ENCODE data around the gene OSBPL3.
"Not testable (repeated sequence)": the region's sequence is repeated elsewhere in the genome, so short reads cannot be mapped to it uniquely, and the experiment has no call there.

The OSBPL3 gene

GRCh38 chr7:24824400-24824799, 155.6 kb downstream of the OSBPL3 start:
- no peak for DNase-seq

GRCh38 chr7:24821754-24822054, 158.3 kb downstream of the OSBPL3 start:
- DNase-seq, result no peak

- peak; percentile 53 to 84 (median 64) for DNase-seq
Observed at GRCh38 chr7:24821045-24821753, 158.8 kb downstream of the OSBPL3 start.

GRCh38 chr7:24820730-24821044, 159.3 kb downstream of the OSBPL3 start:
- no peak for DNase-seq

- DNase-seq, result peak; percentile 26 to 64 (median 52)
Observed at GRCh38 chr7:24819916-24820689, 159.9 kb downstream of the OSBPL3 start.

- DNase-seq, result no peak
Observed at GRCh38 chr7:24817339-24817738, 162.6 kb downstream of the OSBPL3 start.

- no peak for DNase-seq
Observed at GRCh38 chr7:24816868-24817267, 163.1 kb downstream of the OSBPL3 start.

GRCh38 chr7:24812305-24812945, 167.6 kb downstream of the OSBPL3 start:
- DNase-seq, result peak in 4 of 6 experiments; percentile 25 to 51 (median 33)

GRCh38 chr7:24808518-24808917, 171.5 kb downstream of the OSBPL3 start:
- DNase-seq, result no peak

GRCh38 chr7:24802300-24802699, 177.7 kb downstream of the OSBPL3 start:
- no peak for DNase-seq

GRCh38 chr7:24801883-24802282, 178.1 kb downstream of the OSBPL3 start:
- no peak for DNase-seq

- no peak for DNase-seq
Observed at GRCh38 chr7:24800667-24801066, 179.3 kb downstream of the OSBPL3 start.

- no peak for DNase-seq
Observed at GRCh38 chr7:24800073-24800472, 179.9 kb downstream of the OSBPL3 start.

GRCh38 chr7:24799506-24799905, 180.5 kb downstream of the OSBPL3 start:
- DNase-seq, result no peak

- no peak for DNase-seq
Observed at GRCh38 chr7:24798261-24798660, 181.7 kb downstream of the OSBPL3 start.

- no peak for DNase-seq
Observed at GRCh38 chr7:24797270-24797669, 182.7 kb downstream of the OSBPL3 start.

GRCh38 chr7:24795407-24795767, 184.6 kb downstream of the OSBPL3 start:
- DNase-seq, result no peak

GRCh38 chr7:24794751-24795406, 185.1 kb downstream of the OSBPL3 start:
- DNase-seq, result not testable (repeated sequence)

- DNase-seq, result no peak
Observed at GRCh38 chr7:24793982-24794648, 185.9 kb downstream of the OSBPL3 start.

- DNase-seq, result no peak
Observed at GRCh38 chr7:24788961-24789576, 190.9 kb downstream of the OSBPL3 start.

GRCh38 chr7:24788075-24788474, 191.9 kb downstream of the OSBPL3 start:
- no peak for DNase-seq

- DNase-seq, result no peak
Observed at GRCh38 chr7:24786941-24787340, 193.0 kb downstream of the OSBPL3 start.

GRCh38 chr7:24786306-24786705, 193.7 kb downstream of the OSBPL3 start:
- no peak for DNase-seq

Data from stimulated activated naive CD4-positive, alpha-beta T cell (primary cell).